IMR-90 (cell line): ENCODE results near the gene RNU6-1. TPM values are rescaled to one million over a fixed set of nuclear protein-coding genes. Genes with fewer than 3 reads are reported as not detected.

Source experiments
- ATAC-seq: fragments of 200-7000 bp; cut with Tn5 transposase; 2 replicates; pipeline ENCODE4 v1.9.1; 2020; ENCODE audit warnings: low read depth, mild to moderate bottlenecking, moderate library complexity
- BruUV-seq: library from RNA; stranded (reverse); fragments of 400-500 nt; replicated peaks from 2 replicates; lab custom pipeline; 2021; lab: Mats Ljungman, UMichigan
- CTCF ChIA-PET: fragments of 300-600 bp; formaldehyde crosslinking; extraction: SDS; loops from one replicate; lab custom pipeline; 2021; ENCODE audit warnings: antibody characterized with exemption; lab: Yijun Ruan, JAX
- POLR2A ChIA-PET: fragments of 300-600 bp; sonication (Branson Sonifier 250); formaldehyde crosslinking; loops from one replicate; lab custom pipeline; 2022; ENCODE audit warnings: antibody characterized with exemption; ENCODE audit not compliant: unreplicated experiment; lab: Charles Lee
- DNase-seq: peaks from one replicate; pipeline ENCODE4 v3.0.0; 2013
- H2AFZ ChIP-seq: replicated peaks from 2 replicates; pipeline ENCODE3; 2013; ENCODE audit warnings: low read length, mild to moderate bottlenecking; ENCODE audit not compliant: poor library complexity
- H2AK5ac ChIP-seq: 2 replicates; pipeline ENCODE4 v1.6.1; 2013; ENCODE audit warnings: low read depth, low read length, inconsistent platforms
- H2AK9ac ChIP-seq: replicated peaks from 2 replicates; pipeline ENCODE3; 2013; ENCODE audit warnings: mild to moderate bottlenecking, low read depth, low read length, moderate library complexity; ENCODE audit not compliant: poor library complexity
- H2BK120ac ChIP-seq: 2 replicates; pipeline ENCODE4 v1.6.1; 2013; ENCODE audit warnings: low read depth, low read length, inconsistent platforms
- H2BK15ac ChIP-seq: 3 replicates; pipeline ENCODE4 v1.6.1; 2013; ENCODE audit warnings: low read depth, low read length, inconsistent platforms
- H2BK20ac ChIP-seq: 2 replicates; pipeline ENCODE4 v1.6.1; 2013; ENCODE audit warnings: low read depth, mild to moderate bottlenecking, inconsistent platforms, low read length, moderate library complexity
- H2BK5ac ChIP-seq: 2 replicates; pipeline ENCODE4 v1.6.1; 2013; ENCODE audit warnings: mild to moderate bottlenecking, low read depth, low read length, inconsistent platforms; ENCODE audit not compliant: poor library complexity, severe bottlenecking
- H3K14ac ChIP-seq: replicated peaks from 2 replicates; pipeline ENCODE4 v1.6.1; 2013; ENCODE audit warnings: low read depth, low read length, inconsistent platforms
- H3K18ac ChIP-seq: 2 replicates; pipeline ENCODE4 v1.6.1; 2013; ENCODE audit warnings: low read depth, low read length, control low read depth
- H3K23ac ChIP-seq: 2 replicates; pipeline ENCODE4 v1.6.1; 2013; ENCODE audit warnings: low read depth, low read length, inconsistent platforms
- H3K27ac ChIP-seq: 2 replicates; pipeline ENCODE4 v1.5.1; 2013; ENCODE audit warnings: mild to moderate bottlenecking, control low read depth, low read length; ENCODE audit not compliant: insufficient read depth
- H3K27me3 ChIP-seq: 2 replicates; pipeline ENCODE4 v1.6.1; 2013; ENCODE audit warnings: low read length; ENCODE audit not compliant: control insufficient read depth, insufficient read depth
- H3K36me3 ChIP-seq: 2 replicates; pipeline ENCODE4 v1.6.1; 2013; ENCODE audit warnings: low read length, mixed read lengths; ENCODE audit not compliant: control insufficient read depth, insufficient read depth
- H3K4ac ChIP-seq: 2 replicates; pipeline ENCODE4 v1.6.1; 2013; ENCODE audit warnings: low read depth, low read length, inconsistent platforms
- H3K4me1 ChIP-seq: 2 replicates; pipeline ENCODE4 v1.6.1; 2013; ENCODE audit warnings: low read length, mixed read lengths; ENCODE audit not compliant: control insufficient read depth, insufficient read depth
- H3K4me2 ChIP-seq: 2 replicates; pipeline ENCODE4 v1.6.1; 2013; ENCODE audit warnings: low read depth, mild to moderate bottlenecking, control low read depth, low read length, moderate library complexity
- H3K4me3 ChIP-seq: 2 replicates; pipeline ENCODE4 v1.5.1; 2013; ENCODE audit warnings: low read depth, mild to moderate bottlenecking, control low read depth, low read length, moderate library complexity; ENCODE audit not compliant: insufficient read depth
- H3K56ac ChIP-seq: 2 replicates; pipeline ENCODE4 v1.6.1; 2013; ENCODE audit warnings: low read length, inconsistent platforms; ENCODE audit not compliant: insufficient read depth; ENCODE audit errors: extremely low read depth
- H3K79me1 ChIP-seq, 2 experiments: 2 replicates each; pipeline ENCODE4 v1.6.1; 2013; ENCODE audit warnings: low read length in 2 of 2, inconsistent platforms in 1 of 2, low read depth in 1 of 2
- H3K9ac ChIP-seq: 2 replicates; pipeline ENCODE4 v1.6.1; 2013; ENCODE audit warnings: low read depth, low read length, control low read depth
- H3K9me1 ChIP-seq: 2 replicates; pipeline ENCODE4 v1.6.1; 2013; ENCODE audit warnings: low read length, inconsistent platforms; ENCODE audit not compliant: insufficient read depth
- H3K9me3 ChIP-seq: 2 replicates; pipeline ENCODE4 v1.6.1; 2013; ENCODE audit warnings: low read length; ENCODE audit not compliant: control insufficient read depth, insufficient read depth
- H4K20me1 ChIP-seq: 2 replicates; pipeline ENCODE4 v1.6.1; 2013; ENCODE audit warnings: low read length, inconsistent platforms; ENCODE audit not compliant: insufficient read depth
- H4K5ac ChIP-seq: 2 replicates; pipeline ENCODE4 v1.6.1; 2013; ENCODE audit warnings: mild to moderate bottlenecking, low read depth, low read length, control low read depth
- H4K8ac ChIP-seq, 2 experiments: 2 replicates each; pipeline ENCODE4 v1.6.1; 2013; ENCODE audit warnings: low read depth in 2 of 2, low read length in 2 of 2, control low read depth in 1 of 2, inconsistent platforms in 1 of 2
- H4K91ac ChIP-seq: 2 replicates; pipeline ENCODE4 v1.6.1; 2013; ENCODE audit warnings: low read depth, low read length, inconsistent platforms; ENCODE audit not compliant: insufficient read depth
- MXI1 ChIP-seq: IDR thresholded peaks from 2 replicates; pipeline ENCODE4 v1.6.1; 2012; ENCODE audit warnings: low read depth, mild to moderate bottlenecking, low read length, moderate library complexity, borderline replicate concordance
- WGBS, 2 experiments: methylation state at CpG; one replicate each; pipeline versions ENCODE4 v1.1.5 to v1.1.7; 2013; ENCODE audit warnings: missing lambda C conversion rate in 2 of 2; ENCODE audit not compliant: insufficient read length in 1 of 2; ENCODE audit errors: extremely low coverage in 2 of 2; 5-methylcytosine and 5-hydroxymethylcytosine counted together
- dilution Hi-C: fragments of 300-500 bp; cut with HindIII; formaldehyde crosslinking; loops from one replicate; pipeline ENCODE4 v1.14.3; 2018; ENCODE audit warnings: low sequenced_read_pairs; ENCODE audit not compliant: unreplicated experiment
- in situ Hi-C: fragments of 300-500 bp; cut with MboI; formaldehyde crosslinking; loops from 3 replicates; pipeline ENCODE4 v1.14.3; 2019; ENCODE audit warnings: low sequenced_read_pairs, inconsistent platforms, mixed read lengths
- intact Hi-C: fragments of 100-400 bp; cut with micrococcal nuclease; formaldehyde crosslinking; loops from 2 replicates; pipeline ENCODE4 v1.10.0; 2022
- polyA plus RNA-seq, 3 experiments: library from polyadenylated mRNA; depleted of rRNA; stranded (reverse); fragments of >200 nt; gene quantifications; 2 replicates each; pipeline ENCODE4 v1.2.3, GENCODE V29; 2012; ENCODE audit warnings: low replicate concordance in 1 of 3
- total RNA-seq: library from RNA; depleted of rRNA; stranded (reverse); fragments of >200 nt; gene quantifications from 2 replicates; pipeline ENCODE4 v1.2.3, GENCODE V29; 2012
- TF ChIP-seq, protein P1 (sequence below): conservative IDR thresholded peaks from 2 replicates; pipeline ENCODE4 v1.5.1; 2012; ENCODE audit warnings: mild to moderate bottlenecking, low read depth, low read length, improper control_type of control experiment

RNU6-1 gene
- total and polyA plus RNA-seq, 2 of the 4 experiments (the other 2 are of a cell fraction) = not detected

DNA sequence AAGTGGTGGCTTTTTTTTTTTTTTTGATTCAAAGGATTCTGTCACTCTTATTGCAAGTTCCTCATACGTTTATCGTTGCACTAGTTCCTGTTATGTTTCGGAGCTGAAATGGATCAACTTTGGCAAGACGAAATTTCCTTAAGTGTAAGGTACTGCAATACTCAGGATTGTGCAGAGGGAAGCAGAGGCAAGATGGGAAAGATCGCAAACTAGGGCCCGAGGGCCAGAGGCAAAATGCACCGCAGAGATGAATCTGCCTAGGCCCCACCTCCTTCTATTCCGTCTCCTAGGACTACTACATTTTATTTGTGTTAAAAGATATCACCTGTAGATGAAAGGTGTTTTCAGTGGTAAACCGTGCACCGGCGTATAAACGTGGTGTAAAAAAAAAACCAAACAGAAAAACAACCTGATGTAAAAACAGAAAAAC, 331 bp downstream of the RNU6-1 start:
- dilution Hi-C loops (no loop called here), in situ Hi-C loops (loop anchor here (5.0 kb wide), 2 partner anchors 382 to 897 kb away; no protein-coding TSS in a partner anchor), intact Hi-C loops (loop anchor here (5.0 to 10.0 kb wide), 3 partner anchors 535 to 775 kb away; partner anchors contain the start of gene SMAD3)
- peak; percentile 8 for ATAC-seq
- H3K4ac ChIP-seq = no peak overlapping the region
- no peak overlapping the region; the same call in 1 of the 2 replicates for H3K14ac ChIP-seq
- H3K9ac ChIP-seq = peak overlapping the region; percentile 16; the same call in 1 of the 2 replicates
- H2AK9ac ChIP-seq = no peak overlapping the region
- DNase-seq = peak; percentile 27
- WGBS, 2 experiments = no CpG with 5 or more reads among the region's 12 CpGs
- BruUV-seq = no TSS peak
- H3K4me3 ChIP-seq = peak overlapping the region; percentile 40
- no peak overlapping the region for H2BK5ac ChIP-seq
- H4K20me1 ChIP-seq = no peaks in the 10 kb centered on the region
- peaks cover 15% of the 10 kb centered on the region; the same call in 1 of the 2 replicates for H3K4me1 ChIP-seq
- H4K91ac ChIP-seq = peak overlapping the region; percentile 7; the same call in 1 of the 2 replicates
- TF ChIP-seq, protein P1, sequence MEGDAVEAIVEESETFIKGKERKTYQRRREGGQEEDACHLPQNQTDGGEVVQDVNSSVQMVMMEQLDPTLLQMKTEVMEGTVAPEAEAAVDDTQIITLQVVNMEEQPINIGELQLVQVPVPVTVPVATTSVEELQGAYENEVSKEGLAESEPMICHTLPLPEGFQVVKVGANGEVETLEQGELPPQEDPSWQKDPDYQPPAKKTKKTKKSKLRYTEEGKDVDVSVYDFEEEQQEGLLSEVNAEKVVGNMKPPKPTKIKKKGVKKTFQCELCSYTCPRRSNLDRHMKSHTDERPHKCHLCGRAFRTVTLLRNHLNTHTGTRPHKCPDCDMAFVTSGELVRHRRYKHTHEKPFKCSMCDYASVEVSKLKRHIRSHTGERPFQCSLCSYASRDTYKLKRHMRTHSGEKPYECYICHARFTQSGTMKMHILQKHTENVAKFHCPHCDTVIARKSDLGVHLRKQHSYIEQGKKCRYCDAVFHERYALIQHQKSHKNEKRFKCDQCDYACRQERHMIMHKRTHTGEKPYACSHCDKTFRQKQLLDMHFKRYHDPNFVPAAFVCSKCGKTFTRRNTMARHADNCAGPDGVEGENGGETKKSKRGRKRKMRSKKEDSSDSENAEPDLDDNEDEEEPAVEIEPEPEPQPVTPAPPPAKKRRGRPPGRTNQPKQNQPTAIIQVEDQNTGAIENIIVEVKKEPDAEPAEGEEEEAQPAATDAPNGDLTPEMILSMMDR = no peak
- TF ChIP-seq MXI1 = peak; percentile 8; the same call in 1 of the 2 replicates
- H3K9me3 ChIP-seq = no peaks in the 10 kb centered on the region
- H2BK15ac ChIP-seq = no peak overlapping the region
- no peak overlapping the region for H3K56ac ChIP-seq
- peak overlapping the region; percentile 84 for H2AFZ ChIP-seq
- no peak overlapping the region for H3K18ac ChIP-seq
- peaks cover 29% of the 10 kb centered on the region for H3K27me3 ChIP-seq
- POLR2A ChIA-PET = no interaction called here
- no peak overlapping the region for H2BK120ac ChIP-seq
- H2BK20ac ChIP-seq = 0 out of 2 replicates have a peak overlapping the region, but pooled peaks have one; percentile 10
- no peak overlapping the region for H3K27ac ChIP-seq
- H2AK5ac ChIP-seq = no peak overlapping the region
- peak overlapping the region in 1 of 2 experiments; percentile 53; a peak in 1 of 4 replicates for H4K8ac ChIP-seq
- no peaks in the 10 kb centered on the region for H3K79me1 ChIP-seq
- H3K36me3 ChIP-seq = no peaks in the 10 kb centered on the region
- CTCF ChIA-PET = no interaction called here
- 0 out of 2 replicates have a peak, but pooled peaks cover 6% of the 10 kb centered on the region for H3K9me1 ChIP-seq
- peak overlapping the region; percentile 69; the same call in 1 of the 2 replicates for H3K23ac ChIP-seq
- H4K5ac ChIP-seq = no peak overlapping the region
- peak overlapping the region; percentile 89 for H3K4me2 ChIP-seq
